Mammary epithelial cell (primary cell): ENCODE results near the gene SULT1A1.
"Not testable (repeated sequence)": the region's sequence is repeated elsewhere in the genome, so short reads cannot be mapped to it uniquely, and the experiment has no call there.

Source experiments
- EZH2 ChIP-seq: IDR thresholded peaks from 2 replicates; pipeline ENCODE4 v1.6.1; 2012; ENCODE audit warnings: low read length, inconsistent platforms, borderline replicate concordance
- TF ChIP-seq, protein P1 (sequence below), 2 donors: IDR thresholded peaks in 1 of 2; conservative IDR thresholded peaks in 1 of 2; 2 replicates each; pipeline ENCODE4 v1.5.1; 2011 to 2012; ENCODE audit warnings: inconsistent platforms in 2 of 2, low read length in 2 of 2, mild to moderate bottlenecking in 2 of 2, control low read depth in 1 of 2, low read depth in 1 of 2; ENCODE audit not compliant: insufficient read depth in 1 of 2; ENCODE audit errors: extremely low read depth in 1 of 2

DNA sequence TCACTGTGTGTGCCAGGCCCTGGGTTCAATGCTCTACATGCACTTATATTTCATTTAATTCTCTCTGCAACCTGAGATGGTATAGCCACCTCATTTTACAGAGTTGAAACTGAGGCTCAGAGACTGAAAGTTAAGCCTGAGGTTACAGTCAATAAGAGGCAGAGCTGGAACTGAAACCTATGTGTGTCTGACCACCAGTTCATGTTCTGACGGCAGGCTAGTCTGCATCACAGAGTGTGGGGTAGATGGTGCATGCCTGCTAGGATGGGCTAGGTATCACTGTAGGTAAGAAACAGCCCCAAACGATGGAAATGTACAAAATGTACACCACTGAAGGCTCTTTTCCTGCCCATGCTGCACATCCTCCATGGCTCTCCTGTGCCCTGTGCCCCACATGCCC lies 30.1 kb upstream of the SULT1A1 start:
- TF ChIP-seq EZH2: not testable (repeated sequence)
- TF ChIP-seq, protein P1, sequence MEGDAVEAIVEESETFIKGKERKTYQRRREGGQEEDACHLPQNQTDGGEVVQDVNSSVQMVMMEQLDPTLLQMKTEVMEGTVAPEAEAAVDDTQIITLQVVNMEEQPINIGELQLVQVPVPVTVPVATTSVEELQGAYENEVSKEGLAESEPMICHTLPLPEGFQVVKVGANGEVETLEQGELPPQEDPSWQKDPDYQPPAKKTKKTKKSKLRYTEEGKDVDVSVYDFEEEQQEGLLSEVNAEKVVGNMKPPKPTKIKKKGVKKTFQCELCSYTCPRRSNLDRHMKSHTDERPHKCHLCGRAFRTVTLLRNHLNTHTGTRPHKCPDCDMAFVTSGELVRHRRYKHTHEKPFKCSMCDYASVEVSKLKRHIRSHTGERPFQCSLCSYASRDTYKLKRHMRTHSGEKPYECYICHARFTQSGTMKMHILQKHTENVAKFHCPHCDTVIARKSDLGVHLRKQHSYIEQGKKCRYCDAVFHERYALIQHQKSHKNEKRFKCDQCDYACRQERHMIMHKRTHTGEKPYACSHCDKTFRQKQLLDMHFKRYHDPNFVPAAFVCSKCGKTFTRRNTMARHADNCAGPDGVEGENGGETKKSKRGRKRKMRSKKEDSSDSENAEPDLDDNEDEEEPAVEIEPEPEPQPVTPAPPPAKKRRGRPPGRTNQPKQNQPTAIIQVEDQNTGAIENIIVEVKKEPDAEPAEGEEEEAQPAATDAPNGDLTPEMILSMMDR (conservative IDR thresholded peaks at IDR 0.05 in 1 of 2, IDR thresholded peaks at IDR 0.05 in 1 of 2; ENCODE audit: extremely low read depth in 1 of 2, insufficient read depth in 1 of 2, low read depth in 1 of 2, low read length in 2 of 2): not testable (repeated sequence)
